ENCODE measurements around the gene TPRG1. TPM values are rescaled to one million over a fixed set of nuclear protein-coding genes. Genes with fewer than 3 reads are reported as not detected.

Gene TPRG1
- total and polyA plus RNA-seq, 2 of the 8 experiments (the other 6 are each of a cell fraction or from before 2014, with no cell fraction given) = 0.37 to 0.47 TPM

- WGBS, 2 experiments (ENCODE audit: extremely low coverage in 1 of 2, insufficient coverage in 1 of 2, insufficient read length in 1 of 2, insufficient replicate concordance in 2 of 2, low coverage in 1 of 2, low lambda C conversion rate in 2 of 2, missing lambda C conversion rate in 1 of 2) = 95% methylated on average over 3 of the region's 3 CpGs; no CpG with 5 or more reads in 1 of the 2 experiments
- Histone ChIP-seq H3K4me2 (ENCODE audit: insufficient read depth in 1 of 2, low read depth in 2 of 2, low read length in 2 of 2) (no peak overlapping the region), H3K9me3 (ENCODE audit: insufficient read depth in 2 of 2, low read depth in 1 of 2, low read length in 1 of 2) (no peaks in the 10 kb centered on the region), H2BK5ac (ENCODE audit: low read depth, low read length) (no peak overlapping the region), H3K27ac (ENCODE audit: low read depth, low read length) (no peak overlapping the region), H3K14ac (ENCODE audit: insufficient read length) (no peak overlapping the region), H2AK5ac (ENCODE audit: low read depth, low read length) (no peak overlapping the region), H3K9ac (replicated peaks in 1 of 4; ENCODE audit: extremely low read depth in 1 of 4, low read depth in 3 of 4, low read length in 3 of 4) (no peak overlapping the region), H2BK12ac (ENCODE audit: low read depth, low read length) (no peak overlapping the region), H3K23me2 (ENCODE audit: low read depth, low read length) (no peaks in the 10 kb centered on the region), H4K91ac (replicated peaks; ENCODE audit: insufficient read length, low read length) (no peak overlapping the region), H3K56ac (replicated peaks; ENCODE audit: insufficient read length, low read depth, low read length) (no peak overlapping the region), H2AFZ (ENCODE audit: low read length) (no peak overlapping the region), H2BK20ac (ENCODE audit: low read length) (no peak overlapping the region), H3K79me2 (ENCODE audit: control insufficient read depth in 1 of 2, insufficient read depth in 2 of 2, low read length in 2 of 2) (no peaks in the 10 kb centered on the region), H2BK120ac (replicated peaks; ENCODE audit: low read depth, low read length) (no peak overlapping the region), H2BK15ac (ENCODE audit: low read length) (no peak overlapping the region), H4K8ac (ENCODE audit: extremely low read depth, insufficient read depth, low read length) (no peak overlapping the region), H3K27me3 (replicated peaks in 1 of 4; ENCODE audit: control insufficient read depth in 3 of 4, extremely low read depth in 1 of 4, insufficient read depth in 3 of 4, low read length in 3 of 4) (peaks cover 0 to 1% (median 0%) of the 10 kb centered on the region in 4 experiments; a peak in 1 of 7 replicates), H3K79me1 (ENCODE audit: low read depth, low read length) (no peaks in the 10 kb centered on the region), H4K20me1 (replicated peaks in 1 of 2; ENCODE audit: control insufficient read depth in 1 of 2, insufficient read depth in 2 of 2, low read length in 2 of 2) (no peaks in the 10 kb centered on the region), H3K18ac (ENCODE audit: extremely low read depth, low read length) (no peak overlapping the region), H3K4me3 (ENCODE audit: extremely low read depth in 1 of 4, insufficient read depth in 2 of 4, low read depth in 3 of 4, low read length in 4 of 4) (no peak overlapping the region), H4K5ac (ENCODE audit: insufficient read length, low read depth, low read length) (no peak overlapping the region), H3K4me1 (replicated peaks in 1 of 4; ENCODE audit: control insufficient read depth in 3 of 4, insufficient read depth in 4 of 4, low read length in 3 of 4) (no peaks in the 10 kb centered on the region), H3K4ac (replicated peaks; ENCODE audit: insufficient read length, low read depth, low read length) (no peak overlapping the region), H3K23ac (ENCODE audit: insufficient read length) (no peak overlapping the region), H3K36me3 (ENCODE audit: control insufficient read depth in 2 of 4, insufficient read depth in 4 of 4, low read length in 3 of 4) (no peaks in the 10 kb centered on the region)
- CTCF ChIA-PET (ENCODE audit: partially characterized antibody) = interaction anchor here (1.0 to 1.4 kb wide), 2 partner anchors 9 to 11 kb away, joined by 4 to 8 read pairs; no protein-coding TSS in a partner anchor
- POLR2A ChIA-PET (ENCODE audit: partially characterized antibody) = no interaction called here
- FAIRE-seq (no peak), DNase-seq (ENCODE audit: low read depth in 1 of 2, low spot score in 2 of 2) (no peak)
- TF ChIP-seq PHF8 (conservative IDR thresholded peaks at IDR 0.05; ENCODE audit: low read depth, low read length) (no peak), CHD1 (IDR thresholded peaks at IDR 0.05; ENCODE audit: low read depth, low read length) (no peak), CEBPB (IDR thresholded peaks at IDR 0.05; ENCODE audit: low read depth, low read length) (no peak), CTBP2 (IDR thresholded peaks at IDR 0.05; ENCODE audit: borderline replicate concordance, insufficient read depth, insufficient read length, low read length) (no peak), CTCF (IDR thresholded peaks at IDR 0.05; ENCODE audit: control extremely low read depth in 1 of 3, insufficient read depth in 1 of 3, low read depth in 1 of 3, low read length in 3 of 3) (no peak), TAF1 (IDR thresholded peaks at IDR 0.05; ENCODE audit: low read depth, low read length) (no peak), RBBP5 (IDR thresholded peaks at IDR 0.05; ENCODE audit: borderline replicate concordance, low read depth, low read length) (no peak)
Measured at GRCh38 chr3:189349772-189350171, 178.0 kb downstream of the TPRG1 start.

All from H1 (cell line).